ENCODE data around the gene SIRPG. TPM values are rescaled to one million over a fixed set of nuclear protein-coding genes. Genes with fewer than 3 reads are reported as not detected.
"Not testable (repeated sequence)": the region's sequence is repeated elsewhere in the genome, so short reads cannot be mapped to it uniquely, and the experiment has no call there.

Gene SIRPG
- total RNA-seq, 2 experiments from 2014 or later, result 27.9 to 28.5 TPM

- Mint-ChIP-seq H3K27me3 (no peaks in the 10 kb centered on the region), H3K27ac (peak overlapping the region; percentile 46), H3K4me3 (no peak overlapping the region), H3K36me3 (peaks cover 31% of the 10 kb centered on the region), H3K4me1 (ENCODE audit: low read depth) (peaks cover 83% of the 10 kb centered on the region), H3K9me3 (peaks cover 9% of the 10 kb centered on the region)
- DNase-seq, result no peak
- ChIA-PET POLR2A (no interaction called here), CTCF (interaction anchor here (1.5 kb wide), 1 partner anchor 185 kb away, joined by 3 read pairs; the partner anchor contains the start of gene NSFL1C)
- intact Hi-C loops (cut with micrococcal nuclease), result loop anchor here (2.0 kb wide), 1 partner anchor 19 kb away; no protein-coding TSS in a partner anchor
Measured at GRCh38 chr20:1651268-1652058, 6.1 kb downstream of the SIRPG start.

- no peak for DNase-seq
- CTCF ChIA-PET, result interaction anchor here (1.2 to 1.7 kb wide), 2 partner anchors 13 to 86 kb away, joined by 4 to 6 read pairs; no protein-coding TSS in a partner anchor
- POLR2A ChIA-PET, result no interaction called here
- Mint-ChIP-seq H3K27me3 (no peaks in the 10 kb centered on the region), H3K27ac (peak overlapping the region; percentile 90), H3K4me3 (peak overlapping the region; percentile 10), H3K36me3 (peaks cover 25% of the 10 kb centered on the region), H3K4me1 (ENCODE audit: low read depth) (peaks cover 66% of the 10 kb centered on the region), H3K9me3 (no peaks in the 10 kb centered on the region)
- intact Hi-C loops (cut with micrococcal nuclease), result loop anchor here (5.0 kb wide), 1 partner anchor 39 kb away; no protein-coding TSS in a partner anchor
Measured at GRCh38 chr20:1648101-1648500, 9.5 kb downstream of the SIRPG start.

GRCh38 chr20:1646975-1647431 is 10.6 kb downstream of the SIRPG start:
- H3K4me3 Mint-ChIP-seq, result no peak overlapping the region
- peaks cover 57% of the 10 kb centered on the region for H3K4me1 Mint-ChIP-seq (ENCODE audit: low read depth)
- POLR2A ChIA-PET, result no interaction called here
- CTCF ChIA-PET, result interaction anchor here (0.9 to 1.7 kb wide), 3 partner anchors 12 to 87 kb away, joined by 3 to 6 read pairs (median 4); no protein-coding TSS in a partner anchor
- peak; percentile 65 for DNase-seq
- no peaks in the 10 kb centered on the region for H3K27me3 Mint-ChIP-seq
- peaks cover 20% of the 10 kb centered on the region for H3K36me3 Mint-ChIP-seq
- intact Hi-C loops (cut with micrococcal nuclease), result loop anchor here (1.0 to 5.0 kb wide), 3 partner anchors 13 to 40 kb away; no protein-coding TSS in a partner anchor
- H3K27ac Mint-ChIP-seq, result peak overlapping the region; percentile 90
- H3K9me3 Mint-ChIP-seq, result no peaks in the 10 kb centered on the region

- POLR2A ChIA-PET, result no interaction called here
- no peaks in the 10 kb centered on the region for H3K27me3 Mint-ChIP-seq
- no peak for DNase-seq
- CTCF ChIA-PET, result interaction anchor here (1.1 kb wide), 1 partner anchor 133 kb away, joined by 4 read pairs; no protein-coding TSS in a partner anchor
- H3K9me3 Mint-ChIP-seq, result peaks cover 12% of the 10 kb centered on the region
- peaks cover 41% of the 10 kb centered on the region for H3K4me1 Mint-ChIP-seq (ENCODE audit: low read depth)
- H3K27ac Mint-ChIP-seq, result no peak overlapping the region
- H3K36me3 Mint-ChIP-seq, result peaks cover 20% of the 10 kb centered on the region
- intact Hi-C loops (cut with micrococcal nuclease), result no loop called here
- no peak overlapping the region for H3K4me3 Mint-ChIP-seq
Measured at GRCh38 chr20:1644101-1644962, 13.2 kb downstream of the SIRPG start.

- DNase-seq; H3K27ac Mint-ChIP-seq; CTCF ChIA-PET; H3K4me3 Mint-ChIP-seq; POLR2A ChIA-PET; intact Hi-C loops (cut with micrococcal nuclease); H3K27me3 Mint-ChIP-seq: not testable (repeated sequence)
- peaks cover 26% of the 10 kb centered on the region for H3K4me1 Mint-ChIP-seq (ENCODE audit: low read depth)
- H3K9me3 Mint-ChIP-seq, result peaks cover 16% of the 10 kb centered on the region
- H3K36me3 Mint-ChIP-seq, result peaks cover 15% of the 10 kb centered on the region
Measured at GRCh38 chr20:1638643-1639042, 18.9 kb downstream of the SIRPG start.

- H3K36me3 Mint-ChIP-seq, result peaks cover 16% of the 10 kb centered on the region
- CTCF ChIA-PET, result interaction anchor here (1.9 kb wide), 1 partner anchor 139 kb away, joined by 6 read pairs; no protein-coding TSS in a partner anchor
- intact Hi-C loops (cut with micrococcal nuclease), result no loop called here
Measured at GRCh38 chr20:1637755-1638154, 19.8 kb downstream of the SIRPG start.

GRCh38 chr20:1637226-1637625 is 20.4 kb downstream of the SIRPG start:
- H3K4me1 Mint-ChIP-seq (ENCODE audit: low read depth), result peaks cover 38% of the 10 kb centered on the region
- intact Hi-C loops (cut with micrococcal nuclease), result no loop called here
- ChIA-PET CTCF (interaction anchor here (1.9 kb wide), 1 partner anchor 140 kb away, joined by 6 read pairs; no protein-coding TSS in a partner anchor), POLR2A (no interaction called here)
- no peak overlapping the region for H3K27ac Mint-ChIP-seq
- H3K4me3 Mint-ChIP-seq, result no peak overlapping the region
- H3K9me3 Mint-ChIP-seq, result peaks cover 16% of the 10 kb centered on the region
- peaks cover 16% of the 10 kb centered on the region for H3K36me3 Mint-ChIP-seq
- no peak for DNase-seq
- no peaks in the 10 kb centered on the region for H3K27me3 Mint-ChIP-seq

More at GRCh38 chr20:1637755-1638154, 19.8 kb downstream of the SIRPG start:
- Mint-ChIP-seq H3K27me3 (no peaks in the 10 kb centered on the region), H3K4me1 (ENCODE audit: low read depth) (peaks cover 33% of the 10 kb centered on the region), H3K4me3 (no peak overlapping the region), H3K27ac (no peak overlapping the region), H3K9me3 (peaks cover 16% of the 10 kb centered on the region)
- POLR2A ChIA-PET, result no interaction called here
- no peak for DNase-seq

GRCh38 chr20:1636621-1637020 is 21.0 kb downstream of the SIRPG start:
- Mint-ChIP-seq H3K36me3 (peaks cover 17% of the 10 kb centered on the region), H3K27ac (no peak overlapping the region)

GRCh38 chr20:1635291-1635979 is 22.1 kb downstream of the SIRPG start:
- H3K36me3 Mint-ChIP-seq, result peaks cover 21% of the 10 kb centered on the region
- peaks cover 55% of the 10 kb centered on the region for H3K4me1 Mint-ChIP-seq (ENCODE audit: low read depth)
- DNase-seq, result no peak
- peaks cover 12% of the 10 kb centered on the region for H3K9me3 Mint-ChIP-seq
- intact Hi-C loops (cut with micrococcal nuclease), result no loop called here
- ChIA-PET POLR2A (no interaction called here), CTCF (interaction anchor here (1.0 to 1.1 kb wide), 2 partner anchors 12 to 99 kb away, joined by 3 to 4 read pairs; no protein-coding TSS in a partner anchor)
- H3K27ac Mint-ChIP-seq, result no peak overlapping the region
- no peak overlapping the region for H3K4me3 Mint-ChIP-seq
- no peaks in the 10 kb centered on the region for H3K27me3 Mint-ChIP-seq

More at GRCh38 chr20:1636621-1637020, 21.0 kb downstream of the SIRPG start:
- no peak overlapping the region for H3K4me3 Mint-ChIP-seq
- peaks cover 44% of the 10 kb centered on the region for H3K4me1 Mint-ChIP-seq (ENCODE audit: low read depth)
- H3K27me3 Mint-ChIP-seq, result no peaks in the 10 kb centered on the region
- ChIA-PET CTCF (interaction anchor here (1.9 kb wide), 1 partner anchor 140 kb away, joined by 6 read pairs; no protein-coding TSS in a partner anchor), POLR2A (no interaction called here)
- no peak for DNase-seq
- peaks cover 16% of the 10 kb centered on the region for H3K9me3 Mint-ChIP-seq
- intact Hi-C loops (cut with micrococcal nuclease), result no loop called here

- CTCF ChIA-PET, result no interaction called here
- Mint-ChIP-seq H3K27ac (no peak overlapping the region), H3K4me1 (ENCODE audit: low read depth) (peaks cover 55% of the 10 kb centered on the region), H3K27me3 (no peaks in the 10 kb centered on the region), H3K4me3 (no peak overlapping the region), H3K9me3 (no peaks in the 10 kb centered on the region), H3K36me3 (peaks cover 35% of the 10 kb centered on the region)
- POLR2A ChIA-PET, result no interaction called here
- DNase-seq, result no peak
- intact Hi-C loops (cut with micrococcal nuclease), result loop anchor here (2.0 kb wide), 1 partner anchor 19 kb away; no protein-coding TSS in a partner anchor
Measured at GRCh38 chr20:1633535-1633934, 24.0 kb downstream of the SIRPG start.

- H3K27me3 Mint-ChIP-seq, result no peaks in the 10 kb centered on the region
- ChIA-PET CTCF (interaction anchor here (1.0 kb wide), 1 partner anchor 145 kb away, joined by 3 read pairs; no protein-coding TSS in a partner anchor), POLR2A (no interaction called here)
Measured at GRCh38 chr20:1632178-1632577, 25.4 kb downstream of the SIRPG start.

More at GRCh38 chr20:1632178-1632577, 25.4 kb downstream of the SIRPG start:
- peak overlapping the region; percentile 14 for H3K4me3 Mint-ChIP-seq
- intact Hi-C loops (cut with micrococcal nuclease), result loop anchor here (1.0 to 2.0 kb wide), 3 partner anchors 10 to 28 kb away; no protein-coding TSS in a partner anchor
- peak; percentile 75 for DNase-seq
- H3K27ac Mint-ChIP-seq, result peak overlapping the region; percentile 55
- peaks cover 43% of the 10 kb centered on the region for H3K36me3 Mint-ChIP-seq
- H3K4me1 Mint-ChIP-seq (ENCODE audit: low read depth), result peaks cover 61% of the 10 kb centered on the region
- H3K9me3 Mint-ChIP-seq, result no peaks in the 10 kb centered on the region
